HepG2 (cell line): ENCODE results near the gene AP2B1. TPM values are rescaled to one million over a fixed set of nuclear protein-coding genes. Genes with fewer than 3 reads are reported as not detected.

Experiments used
- ATAC-seq: fragments of 200-7000 bp; cut with Tn5 transposase; 3 replicates; pipeline ENCODE4 v1.9.1; 2020; ENCODE audit warnings: mild to moderate bottlenecking, moderate library complexity
- BruUV-seq: library from RNA; stranded (reverse); fragments of 400-500 nt; replicated peaks from 2 replicates; lab custom pipeline; 2021; lab: Mats Ljungman, UMichigan
- CTCF ChIA-PET: fragments of 300-600 bp; formaldehyde crosslinking; extraction: SDS; loops from one replicate; lab custom pipeline; 2021; ENCODE audit warnings: low total read pairs, inconsistent platforms, low intra/inter-chr PET ratio; lab: Yijun Ruan, JAX
- POLR2A ChIA-PET: fragments of 350-600 bp; sonication (Branson Sonifier 250); formaldehyde crosslinking; loops from one replicate; lab custom pipeline; 2020; ENCODE audit warnings: antibody characterized with exemption, inconsistent platforms; lab: Yijun Ruan, JAX
- DNase-seq: peaks from one replicate; pipeline ENCODE4 v3.0.0-alpha.2; 2015; ENCODE audit warnings: low spot score
- FAIRE-seq: peaks from 3 replicates; lab custom pipeline; 2011; peaks lifted over from hg19 to GRCh38; lab: Jason Lieb, UNC
- H2AFZ ChIP-seq: one replicate; pipeline ENCODE4 v1.6.1; 2011; ENCODE audit warnings: low read length, inconsistent platforms
- H3K27ac ChIP-seq: fragments of 300-600 bp; 3 replicates; pipeline ENCODE4 v1.8.0; 2011; ENCODE audit warnings: mixed run types, mild to moderate bottlenecking, mixed read lengths, low read length, inconsistent platforms; ENCODE audit not compliant: insufficient read depth; ENCODE audit errors: extremely low read length
- H3K27me3 ChIP-seq, 2 experiments: fragments of 200-600 bp in 1 of 2; 2 replicates in 1 of 2; 3 replicates in 1 of 2; pipeline versions ENCODE4 v1.6.0 to v1.8.0; 2011; ENCODE audit warnings: low read length in 2 of 2, mild to moderate bottlenecking in 2 of 2, moderate library complexity in 2 of 2, inconsistent platforms in 1 of 2; ENCODE audit not compliant: insufficient read depth in 2 of 2, control insufficient read depth in 1 of 2
- H3K36me3 ChIP-seq, 2 experiments: fragments of 200-600 bp in 1 of 2; replicated peaks in 1 of 2; 2 replicates in 1 of 2; 3 replicates in 1 of 2; pipeline versions ENCODE4 v1.5.1 to v1.8.0; 2011; ENCODE audit warnings: low read length in 2 of 2, inconsistent platforms in 1 of 2; ENCODE audit not compliant: insufficient read depth in 2 of 2, control insufficient read depth in 1 of 2
- H3K4me1 ChIP-seq: 2 replicates; pipeline ENCODE4 v1.5.1; 2012; ENCODE audit warnings: low read length, inconsistent platforms; ENCODE audit not compliant: insufficient read depth
- H3K4me2 ChIP-seq: 2 replicates; pipeline ENCODE4 v1.6.0; 2011; ENCODE audit warnings: low read depth, low read length, inconsistent platforms
- H3K4me3 ChIP-seq, 3 experiments: fragments of 200-600 bp in 1 of 3; sonication (generic), shearing (Covaris generic) in 1 of 3; replicated peaks in 1 of 3; 2 replicates each; pipeline ENCODE4 v1.5.1; 2011 to 2016; ENCODE audit warnings: low read length in 3 of 3, inconsistent platforms in 2 of 3, low read depth in 2 of 3, mild to moderate bottlenecking in 2 of 3, control low read depth in 1 of 3, mixed read lengths in 1 of 3; ENCODE audit not compliant: insufficient read depth in 1 of 3
- H3K79me2 ChIP-seq: one replicate; pipeline ENCODE4 v1.6.1; 2011; ENCODE audit warnings: low read length, inconsistent platforms; ENCODE audit not compliant: insufficient read depth
- H3K9ac ChIP-seq: 2 replicates; pipeline ENCODE4 v1.6.0; 2011; ENCODE audit warnings: mild to moderate bottlenecking, low read depth, low read length, inconsistent platforms; ENCODE audit not compliant: insufficient read depth
- H3K9me3 ChIP-seq: 2 replicates; pipeline ENCODE4 v1.5.1; 2012; ENCODE audit warnings: mild to moderate bottlenecking, low read length
- H4K20me1 ChIP-seq: 2 replicates; pipeline ENCODE4 v1.6.0; 2011; ENCODE audit warnings: inconsistent platforms, mild to moderate bottlenecking, low read length, moderate library complexity; ENCODE audit not compliant: insufficient read depth
- CREM ChIP-seq, 2 experiments: sonication (generic) in 1 of 2; formaldehyde crosslinking in 1 of 2; IDR thresholded peaks; 2 replicates each; pipeline versions ENCODE4 v1.4.0 to v1.6.1; 2016 to 2020; ENCODE audit warnings: antibody characterized with exemption in 1 of 2, mild to moderate bottlenecking in 1 of 2, missing genetic modification reagents in 1 of 2
- TGIF2 ChIP-seq: IDR thresholded peaks from 2 replicates; pipeline ENCODE4 v1.6.1; 2016; ENCODE audit warnings: control low read depth, missing compliant biosample characterization
- ZFP90 ChIP-seq: sonication (generic); formaldehyde crosslinking; IDR thresholded peaks from 2 replicates; pipeline ENCODE4 v1.8.0; 2022; ENCODE audit warnings: missing genetic modification reagents, mild to moderate bottlenecking, inconsistent platforms, borderline replicate concordance
- ZNF143 ChIP-seq: sonication (generic); formaldehyde crosslinking; IDR thresholded peaks from 2 replicates; pipeline ENCODE4 v1.4.0; 2020; ENCODE audit warnings: missing genetic modification reagents
- ZNF629 ChIP-seq: sonication (generic); formaldehyde crosslinking; conservative IDR thresholded peaks from 2 replicates; pipeline ENCODE4 v1.5.0; 2020; ENCODE audit warnings: missing genetic modification reagents
- ZNF878 ChIP-seq: sonication (generic); formaldehyde crosslinking; IDR thresholded peaks from 2 replicates; pipeline ENCODE4 v1.8.1; 2023; ENCODE audit warnings: mild to moderate bottlenecking, missing genetic modification reagents, moderate library complexity
- WGBS: methylation state at CpG from one replicate; pipeline ENCODE4 v1.1.6; 2017; ENCODE audit warnings: low lambda C conversion rate; 5-methylcytosine and 5-hydroxymethylcytosine counted together
- in situ Hi-C: cut with HindIII; loops from 2 replicates; pipeline ENCODE4 v1.10.0; 2017; ENCODE audit warnings: low pct_unique_long_range_greater_than_20kb; ENCODE audit not compliant: extremely low pct_ligation_motif_present
- intact Hi-C: fragments of 100-400 bp; cut with micrococcal nuclease; formaldehyde crosslinking; loops from one replicate; pipeline ENCODE4 v1.10.0; 2022; ENCODE audit not compliant: unreplicated experiment
- polyA plus RNA-seq, 8 experiments: library from polyadenylated mRNA; depleted of rRNA in 3 of 8; stranded (reverse) in 7 of 8; unstranded in 1 of 8; fragments of >200 nt; fragmentation: Illumina TruSeq in 4 of 8; extraction: Trizol in 4 of 8; gene quantifications; 2 replicates each; pipeline versions ENCODE4 v1.2.1 to v1.2.3, GENCODE V29; 2011 to 2016; ENCODE audit warnings: low read depth in 4 of 8, missing spikeins in 1 of 8, mixed read lengths in 1 of 8; ENCODE audit not compliant: insufficient read depth in 1 of 8
- total RNA-seq, 5 experiments: library from RNA; depleted of rRNA; stranded (reverse); fragments of >200 nt; fragmentation: Illumina TruSeq; extraction: Trizol; gene quantifications; 2 replicates each; pipeline ENCODE4 v1.2.3, GENCODE V29; 2016; ENCODE audit warnings: low read depth in 1 of 5
- TF ChIP-seq, protein P1 (sequence below): sonication (generic); formaldehyde crosslinking; IDR thresholded peaks from 2 replicates; pipeline ENCODE4 v1.9.0; 2021; ENCODE audit warnings: missing genetic modification reagents, mild to moderate bottlenecking, borderline replicate concordance
- TF ChIP-seq, protein P2 (sequence below): sonication (generic); formaldehyde crosslinking; IDR thresholded peaks from 2 replicates; pipeline ENCODE4 v1.5.1; 2020; ENCODE audit warnings: mild to moderate bottlenecking, missing genetic modification reagents, borderline replicate concordance

Gene AP2B1
- total and polyA plus RNA-seq, 2 of the 13 experiments (the other 11 are each of a cell fraction or from before 2014, with no cell fraction given) = 23.8 to 71.3 TPM

DNA sequence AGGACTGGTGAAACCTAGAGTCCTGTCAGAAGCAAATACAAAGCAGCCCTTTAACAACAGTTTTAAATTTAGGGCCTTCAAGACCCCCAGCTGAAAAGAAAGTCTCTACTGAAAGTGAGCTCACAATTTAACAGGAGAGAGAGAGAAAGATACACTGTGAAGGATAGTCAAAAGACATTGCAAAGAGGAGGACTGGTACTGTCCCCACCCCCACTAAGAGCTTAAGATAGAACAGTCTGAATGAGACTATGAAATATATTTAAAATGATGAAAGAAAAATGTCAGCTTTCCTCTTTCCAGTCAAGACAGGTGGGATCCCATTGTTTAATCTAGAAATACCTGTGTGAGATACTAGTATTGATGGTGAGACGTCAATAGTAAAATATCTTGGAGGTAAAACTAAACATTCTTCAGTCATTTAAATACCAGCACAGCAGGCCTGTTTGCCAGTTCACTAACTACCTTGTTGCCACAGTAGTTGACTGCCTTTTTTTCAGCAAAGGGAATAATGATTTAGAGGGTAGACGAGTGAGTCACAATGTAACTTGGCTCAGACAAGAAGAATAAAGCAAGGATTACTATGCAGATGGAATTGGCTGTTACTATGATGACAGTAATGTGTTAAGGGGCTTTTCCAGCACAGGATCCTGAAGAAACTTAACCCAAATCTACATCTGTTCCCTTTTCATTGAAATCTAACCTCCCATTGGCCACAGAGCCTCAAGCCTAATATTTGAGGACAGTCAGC is 97.1 kb downstream of the AP2B1 start (continued):
- TF ChIP-seq ZNF878 = no peak

DNA sequence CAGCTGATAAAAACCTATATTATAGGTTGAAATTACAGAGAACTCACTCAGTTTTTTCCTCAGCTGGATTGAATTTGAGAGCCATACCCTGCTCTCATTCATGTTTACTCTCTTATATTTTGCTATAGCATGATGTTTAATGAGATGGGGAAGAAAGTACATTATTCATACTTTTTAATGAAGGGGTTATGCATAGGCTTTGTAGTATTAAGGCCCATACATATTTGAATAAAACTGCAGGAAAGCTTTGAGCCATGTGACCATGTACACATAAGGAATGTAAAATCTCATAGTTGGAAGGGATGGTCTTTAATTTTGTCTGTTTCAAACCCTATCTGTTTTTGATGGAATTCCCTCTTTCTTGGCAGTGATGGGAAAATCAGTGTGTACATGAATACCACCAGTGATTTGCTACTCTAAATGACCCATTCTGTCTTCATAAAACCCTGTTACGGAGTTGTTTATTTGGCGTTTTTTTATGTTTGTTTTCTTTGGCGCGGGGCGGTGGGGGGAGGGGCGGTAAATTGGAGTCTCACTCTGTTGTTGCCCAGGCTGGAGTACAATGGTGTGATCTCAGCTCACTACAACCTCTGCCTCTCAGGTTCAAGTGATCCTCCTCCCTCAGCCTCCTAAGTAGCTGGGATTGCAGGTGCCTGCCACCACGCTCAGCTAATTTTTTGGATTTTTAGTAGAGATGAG is 105.5 kb downstream of the AP2B1 start:
- ATAC-seq = no peak

DNA sequence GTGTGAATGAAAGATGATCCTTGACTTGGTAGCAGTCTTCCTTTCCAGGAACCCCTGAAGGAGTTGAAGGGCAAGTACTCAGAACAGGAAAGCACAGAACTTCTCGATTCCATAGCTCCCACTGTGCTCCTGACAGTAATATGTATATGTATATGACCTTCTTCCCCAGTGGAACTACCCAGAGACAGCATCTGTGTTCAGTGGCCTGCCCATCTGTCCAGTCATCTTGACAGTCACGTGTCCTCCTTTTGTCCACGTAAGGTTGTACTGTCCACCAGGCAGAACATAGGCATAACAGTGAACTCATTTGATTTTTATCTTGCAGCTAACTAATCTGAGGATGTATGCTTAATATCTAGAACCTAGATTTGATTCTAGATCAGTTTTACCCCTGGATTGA is 106.5 kb downstream of the AP2B1 start:
- POLR2A ChIA-PET = no interaction called here
- BruUV-seq = no TSS peak
- in situ Hi-C loops = no loop called here
- Histone ChIP-seq H2AFZ (no peak overlapping the region), H4K20me1 (no peaks in the 10 kb centered on the region), H3K9ac (no peak overlapping the region), H3K4me2 (no peak overlapping the region), H3K27me3 (no peaks in the 10 kb centered on the region), H3K4me3 (no peak overlapping the region), H3K36me3 (peaks cover 8 to 37% of the 10 kb centered on the region in 2 experiments; a peak in 4 of 5 replicates), H3K79me2 (no peaks in the 10 kb centered on the region), H3K9me3 (no peaks in the 10 kb centered on the region), H3K4me1 (no peaks in the 10 kb centered on the region), H3K27ac (no peak overlapping the region)
- FAIRE-seq (no peak), ATAC-seq (no peak), DNase-seq (no peak)
- intact Hi-C loops = no loop called here
- CTCF ChIA-PET = no interaction called here
- WGBS = 90% methylated on average over 3 of the region's 3 CpGs
- TF ChIP-seq, protein P1, sequence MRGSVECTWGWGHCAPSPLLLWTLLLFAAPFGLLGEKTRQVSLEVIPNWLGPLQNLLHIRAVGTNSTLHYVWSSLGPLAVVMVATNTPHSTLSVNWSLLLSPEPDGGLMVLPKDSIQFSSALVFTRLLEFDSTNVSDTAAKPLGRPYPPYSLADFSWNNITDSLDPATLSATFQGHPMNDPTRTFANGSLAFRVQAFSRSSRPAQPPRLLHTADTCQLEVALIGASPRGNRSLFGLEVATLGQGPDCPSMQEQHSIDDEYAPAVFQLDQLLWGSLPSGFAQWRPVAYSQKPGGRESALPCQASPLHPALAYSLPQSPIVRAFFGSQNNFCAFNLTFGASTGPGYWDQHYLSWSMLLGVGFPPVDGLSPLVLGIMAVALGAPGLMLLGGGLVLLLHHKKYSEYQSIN (CRISPR knock-in tag) = no peak
- no peak for TF ChIP-seq TGIF2 (CRISPR knock-in tag)
- TF ChIP-seq CREM (IDR thresholded peaks at IDR 0.05) = no peak
- TF ChIP-seq CREM (CRISPR knock-in tag; IDR thresholded peaks at IDR 0.05) = no peak
- no peak for TF ChIP-seq ZFP90 (CRISPR knock-in tag)
- no peak for TF ChIP-seq ZNF143
- TF ChIP-seq, protein P2, sequence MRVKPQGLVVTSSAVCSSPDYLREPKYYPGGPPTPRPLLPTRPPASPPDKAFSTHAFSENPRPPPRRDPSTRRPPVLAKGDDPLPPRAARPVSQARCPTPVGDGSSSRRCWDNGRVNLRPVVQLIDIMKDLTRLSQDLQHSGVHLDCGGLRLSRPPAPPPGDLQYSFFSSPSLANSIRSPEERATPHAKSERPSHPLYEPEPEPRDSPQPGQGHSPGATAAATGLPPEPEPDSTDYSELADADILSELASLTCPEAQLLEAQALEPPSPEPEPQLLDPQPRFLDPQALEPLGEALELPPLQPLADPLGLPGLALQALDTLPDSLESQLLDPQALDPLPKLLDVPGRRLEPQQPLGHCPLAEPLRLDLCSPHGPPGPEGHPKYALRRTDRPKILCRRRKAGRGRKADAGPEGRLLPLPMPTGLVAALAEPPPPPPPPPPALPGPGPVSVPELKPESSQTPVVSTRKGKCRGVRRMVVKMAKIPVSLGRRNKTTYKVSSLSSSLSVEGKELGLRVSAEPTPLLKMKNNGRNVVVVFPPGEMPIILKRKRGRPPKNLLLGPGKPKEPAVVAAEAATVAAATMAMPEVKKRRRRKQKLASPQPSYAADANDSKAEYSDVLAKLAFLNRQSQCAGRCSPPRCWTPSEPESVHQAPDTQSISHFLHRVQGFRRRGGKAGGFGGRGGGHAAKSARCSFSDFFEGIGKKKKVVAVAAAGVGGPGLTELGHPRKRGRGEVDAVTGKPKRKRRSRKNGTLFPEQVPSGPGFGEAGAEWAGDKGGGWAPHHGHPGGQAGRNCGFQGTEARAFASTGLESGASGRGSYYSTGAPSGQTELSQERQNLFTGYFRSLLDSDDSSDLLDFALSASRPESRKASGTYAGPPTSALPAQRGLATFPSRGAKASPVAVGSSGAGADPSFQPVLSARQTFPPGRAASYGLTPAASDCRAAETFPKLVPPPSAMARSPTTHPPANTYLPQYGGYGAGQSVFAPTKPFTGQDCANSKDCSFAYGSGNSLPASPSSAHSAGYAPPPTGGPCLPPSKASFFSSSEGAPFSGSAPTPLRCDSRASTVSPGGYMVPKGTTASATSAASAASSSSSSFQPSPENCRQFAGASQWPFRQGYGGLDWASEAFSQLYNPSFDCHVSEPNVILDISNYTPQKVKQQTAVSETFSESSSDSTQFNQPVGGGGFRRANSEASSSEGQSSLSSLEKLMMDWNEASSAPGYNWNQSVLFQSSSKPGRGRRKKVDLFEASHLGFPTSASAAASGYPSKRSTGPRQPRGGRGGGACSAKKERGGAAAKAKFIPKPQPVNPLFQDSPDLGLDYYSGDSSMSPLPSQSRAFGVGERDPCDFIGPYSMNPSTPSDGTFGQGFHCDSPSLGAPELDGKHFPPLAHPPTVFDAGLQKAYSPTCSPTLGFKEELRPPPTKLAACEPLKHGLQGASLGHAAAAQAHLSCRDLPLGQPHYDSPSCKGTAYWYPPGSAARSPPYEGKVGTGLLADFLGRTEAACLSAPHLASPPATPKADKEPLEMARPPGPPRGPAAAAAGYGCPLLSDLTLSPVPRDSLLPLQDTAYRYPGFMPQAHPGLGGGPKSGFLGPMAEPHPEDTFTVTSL = no peak

More for the DNA sequence above, 105.5 kb downstream of the AP2B1 start:
- Histone ChIP-seq H3K36me3 (peaks cover 10 to 46% of the 10 kb centered on the region in 2 experiments; a peak in 4 of 5 replicates), H3K4me2 (no peak overlapping the region), H3K79me2 (no peaks in the 10 kb centered on the region), H2AFZ (no peak overlapping the region), H3K9me3 (no peaks in the 10 kb centered on the region), H3K4me3 (no peak overlapping the region), H3K4me1 (no peaks in the 10 kb centered on the region), H3K27ac (no peak overlapping the region), H3K27me3 (no peaks in the 10 kb centered on the region), H3K9ac (no peak overlapping the region), H4K20me1 (no peaks in the 10 kb centered on the region)
- FAIRE-seq = no peak
- WGBS = 86% methylated on average over 7 of the region's 7 CpGs
- intact Hi-C loops (no loop called here), in situ Hi-C loops (no loop called here)
- ChIA-PET POLR2A (no interaction called here), CTCF (no interaction called here)
- no peak for DNase-seq
- no TSS peak for BruUV-seq
- TF ChIP-seq ZNF629 = no peak
